CD4-positive, alpha-beta T cell treated with Interleukin-15 for 4 hours (primary cell): ENCODE data around the gene PIK3C2B.
A peak's percentile ranks its signal among the peaks of the same experiment; 100 is the strongest.
"Not testable (repeated sequence)": the region's sequence is repeated elsewhere in the genome, so short reads cannot be mapped to it uniquely, and the experiment has no call there.

ENCODE experiments used
- DNase-seq: peaks from one replicate; pipeline ENCODE4 v3.0.0-alpha.2; 2020; ENCODE audit warnings: low spot score

The PIK3C2B gene

GRCh38 chr1:204494281-204495077, at the start of gene PIK3C2B:
PIK3C2B (minus strand) TSS chr1:204494805; CDS start chr1:204469802, 25,003 bp downstream.
- DNase-seq = peak; percentile 59

- DNase-seq = peak; percentile 65
These were observed 49.7 kb upstream of the PIK3C2B start for GRCh38 chr1:204544321-204544720.

- no peak for DNase-seq
These were observed 47.0 kb upstream of the PIK3C2B start for GRCh38 chr1:204541626-204542025.

GRCh38 chr1:204532832-204533231, 38.2 kb upstream of the PIK3C2B start:
- no peak for DNase-seq

GRCh38 chr1:204530932-204531331, 36.3 kb upstream of the PIK3C2B start:
- no peak for DNase-seq

GRCh38 chr1:204529371-204529895, 34.8 kb upstream of the PIK3C2B start:
- no peak for DNase-seq

- no peak for DNase-seq
These were observed 34.1 kb upstream of the PIK3C2B start for GRCh38 chr1:204528677-204529076.

GRCh38 chr1:204528241-204528640, 33.6 kb upstream of the PIK3C2B start:
- DNase-seq = no peak

- DNase-seq = no peak
These were observed 30.4 kb upstream of the PIK3C2B start for GRCh38 chr1:204524986-204525385.

- peak; percentile 43 for DNase-seq
These were observed 29.1 kb upstream of the PIK3C2B start for GRCh38 chr1:204523605-204524215.

- not testable (repeated sequence) for DNase-seq
These were observed 27.4 kb upstream of the PIK3C2B start for GRCh38 chr1:204521941-204522521.

- peak; percentile 79 for DNase-seq
These were observed 26.5 kb upstream of the PIK3C2B start for GRCh38 chr1:204520834-204521709.

- DNase-seq = not testable (repeated sequence)
These were observed 22.8 kb upstream of the PIK3C2B start for GRCh38 chr1:204517382-204517781.

- DNase-seq = peak; percentile 95
These were observed 21.7 kb upstream of the PIK3C2B start, which contains the start of gene MDM4 for GRCh38 chr1:204516180-204516879. MDM4 (plus strand) TSS chr1:204516406; CDS start chr1:204525519, 9,113 bp downstream.

GRCh38 chr1:204514828-204515227, 20.2 kb upstream of the PIK3C2B start:
- DNase-seq = no peak

GRCh38 chr1:204513117-204513716, 18.6 kb upstream of the PIK3C2B start:
- peak; percentile 76 for DNase-seq

GRCh38 chr1:204511366-204511765, 16.8 kb upstream of the PIK3C2B start:
- peak; percentile 26 for DNase-seq

- no peak for DNase-seq
These were observed 14.6 kb upstream of the PIK3C2B start for GRCh38 chr1:204509186-204509635.

- no peak for DNase-seq
These were observed 12.9 kb upstream of the PIK3C2B start for GRCh38 chr1:204507317-204508105.

GRCh38 chr1:204506969-204507316, 12.3 kb upstream of the PIK3C2B start:
- peak; percentile 95 for DNase-seq
